ENCODE data around the gene MASP1.

GRCh38 chr3:187238239-187238638 is 53.3 kb downstream of the MASP1 start:
- TF ChIP-seq CTCF (IDR thresholded peaks at IDR 0.05) (no peak), POLR2A (IDR thresholded peaks at IDR 0.05) (no peak)
